Inflammatory macrophage (primary cell): ENCODE data around the gene IQGAP2.
"Not testable (repeated sequence)": the region's sequence is repeated elsewhere in the genome, so short reads cannot be mapped to it uniquely, and the experiment has no call there.

Source experiments
- DNase-seq, 2 donors: peaks; one replicate each; pipeline ENCODE4 v3.0.0-alpha.2; 2020 to 2022

IQGAP2 gene

DNA sequence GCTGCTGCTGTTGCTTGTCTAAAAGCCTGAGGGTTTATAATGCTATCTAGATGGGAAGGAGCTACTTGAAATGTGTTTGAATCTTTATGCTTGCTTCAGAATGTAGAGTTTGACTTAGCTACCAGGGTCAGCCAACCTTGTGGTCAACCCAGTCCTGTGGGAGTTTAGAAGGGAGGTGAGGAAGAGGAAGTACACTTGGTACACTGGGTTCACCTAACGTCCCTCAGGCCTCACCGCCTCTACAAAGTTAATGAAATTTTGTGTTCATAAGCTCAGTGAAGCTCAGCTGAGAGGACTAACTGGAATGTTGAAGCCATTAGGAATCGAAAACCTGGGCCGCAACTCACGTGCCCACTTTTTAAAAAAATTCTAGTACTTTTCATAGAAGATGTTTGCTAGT is 10.7 kb downstream of the IQGAP2 start:
- DNase-seq, result peak; percentile 8 to 36

DNA sequence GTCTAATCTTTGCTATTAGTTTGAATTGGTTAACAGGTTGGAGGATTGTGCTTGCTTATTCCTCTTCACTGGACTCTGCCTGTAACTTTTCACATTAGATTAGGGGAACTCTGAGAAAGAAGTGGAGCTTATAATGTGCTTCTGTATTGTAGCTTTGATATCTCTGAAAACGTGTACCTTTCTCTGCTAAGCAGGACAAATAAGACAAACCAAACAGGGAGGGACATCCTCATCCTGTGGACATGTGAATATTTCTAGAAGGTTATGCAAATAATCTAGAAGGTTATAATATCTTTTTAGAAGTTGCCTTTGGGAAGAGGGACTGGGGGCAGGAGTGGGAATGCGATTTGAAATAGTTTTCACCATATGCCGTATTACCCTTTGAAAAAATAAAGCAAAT is 11.7 kb downstream of the IQGAP2 start:
- no peak for DNase-seq

DNA sequence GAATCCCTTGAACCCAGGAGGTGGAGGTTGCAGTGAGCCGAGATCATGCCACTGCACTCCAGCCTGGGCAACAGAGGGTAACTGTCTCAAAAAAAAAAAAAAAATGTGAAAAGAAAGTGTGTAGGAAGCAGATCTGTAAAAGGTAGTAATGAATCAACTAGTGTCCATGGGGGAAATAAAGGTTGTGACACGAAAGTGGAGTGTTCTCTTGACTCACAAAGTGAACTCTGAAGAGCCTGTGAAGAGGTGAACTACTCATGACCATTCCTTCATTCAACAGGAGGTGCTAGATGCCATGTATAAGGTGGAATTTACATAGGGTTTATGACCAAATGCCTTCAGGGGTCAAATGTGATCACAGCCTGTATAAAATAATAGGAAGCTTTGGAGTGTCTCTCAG is 12.8 kb downstream of the IQGAP2 start:
- DNase-seq, result no peak

DNA sequence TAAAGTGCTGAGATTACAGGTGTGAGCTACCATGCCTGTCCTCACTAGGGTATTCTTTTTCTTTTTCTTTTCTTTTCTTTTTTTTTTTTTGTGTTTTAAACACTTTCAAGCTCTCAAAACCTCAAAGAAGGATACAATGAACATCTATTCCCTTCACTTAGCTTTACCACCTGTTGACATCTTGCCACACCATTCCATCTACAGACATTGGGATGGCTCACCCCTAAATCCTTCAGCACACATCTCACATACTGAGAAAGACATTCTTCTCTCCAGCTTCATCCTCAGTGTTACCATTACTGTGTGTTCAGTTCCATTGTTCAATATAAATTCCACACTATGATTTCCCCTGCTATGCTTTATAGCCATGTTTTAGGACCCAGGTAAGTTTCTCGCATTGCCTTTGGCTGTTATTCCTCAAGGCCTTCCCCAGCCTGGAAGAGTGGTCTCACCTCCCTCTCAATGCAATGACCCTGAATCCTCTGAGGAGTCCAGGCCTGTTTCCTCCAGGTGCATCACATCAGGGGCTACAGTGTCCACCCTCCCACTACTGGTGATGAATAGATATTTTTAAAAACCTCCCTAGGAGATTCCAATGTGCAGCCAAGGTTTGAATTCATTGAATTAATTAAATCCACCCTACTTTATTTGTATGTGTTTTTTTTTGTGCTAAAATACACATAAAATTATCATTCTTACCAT is 16.7 kb downstream of the IQGAP2 start:
- no peak for DNase-seq

DNA sequence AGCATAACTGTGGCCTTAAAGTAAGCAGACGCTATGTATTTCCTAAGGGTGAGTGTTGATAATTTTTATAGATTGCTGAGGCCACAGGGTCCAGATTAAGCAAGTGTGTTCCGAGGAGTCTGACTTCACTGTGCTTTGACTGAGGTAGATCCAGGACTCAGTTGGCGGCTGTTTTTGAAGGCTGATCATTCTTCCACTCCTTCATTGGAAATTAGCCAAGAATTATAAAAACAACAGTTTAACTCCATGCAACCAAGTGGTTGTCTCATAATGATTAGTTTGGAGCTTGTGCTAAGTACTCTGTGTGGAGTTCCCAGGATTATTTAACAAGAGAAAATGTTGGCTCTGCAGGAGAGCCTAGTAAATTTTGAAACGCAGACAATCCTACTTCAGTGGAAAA is 19.1 kb downstream of the IQGAP2 start:
- no peak for DNase-seq

DNA sequence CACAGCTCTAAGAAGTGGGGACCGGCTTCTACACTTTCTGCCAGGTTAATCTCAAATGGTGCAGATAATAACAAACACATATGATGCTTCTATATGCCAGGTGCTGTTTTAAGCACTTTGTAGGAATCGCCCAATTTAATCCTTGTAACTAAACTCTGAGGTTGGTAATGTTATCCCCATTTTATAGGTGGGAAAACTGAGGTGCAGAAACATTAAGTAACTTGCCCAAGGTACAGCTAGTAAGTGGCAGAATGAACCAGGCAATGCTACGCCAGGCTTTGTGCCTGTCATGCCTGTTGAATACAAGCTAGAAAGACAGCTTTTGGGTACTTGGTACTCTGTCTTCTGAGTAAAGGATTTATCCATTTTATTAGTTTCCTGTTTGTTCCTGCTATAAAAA is 19.7 kb downstream of the IQGAP2 start:
- DNase-seq, result no peak

DNA sequence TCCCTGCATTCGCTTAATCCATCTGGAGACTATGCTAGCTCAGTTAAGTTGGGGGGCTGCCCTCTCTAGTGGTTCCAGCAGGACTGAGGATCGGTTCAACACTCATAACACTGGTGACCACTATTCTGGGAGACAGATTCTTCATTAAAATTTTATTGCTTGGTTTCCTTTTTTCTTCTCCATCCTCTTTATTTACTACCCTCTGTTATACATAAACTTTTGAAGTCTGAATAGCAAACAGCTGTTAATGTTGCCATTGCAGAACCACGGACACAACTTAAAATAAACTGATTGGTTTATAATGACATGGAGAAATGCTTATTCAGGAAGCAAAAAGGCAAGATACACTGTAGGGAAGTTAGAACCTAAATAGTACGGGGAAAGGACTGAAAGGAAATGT is 22.1 kb downstream of the IQGAP2 start:
- DNase-seq, result no peak

DNA sequence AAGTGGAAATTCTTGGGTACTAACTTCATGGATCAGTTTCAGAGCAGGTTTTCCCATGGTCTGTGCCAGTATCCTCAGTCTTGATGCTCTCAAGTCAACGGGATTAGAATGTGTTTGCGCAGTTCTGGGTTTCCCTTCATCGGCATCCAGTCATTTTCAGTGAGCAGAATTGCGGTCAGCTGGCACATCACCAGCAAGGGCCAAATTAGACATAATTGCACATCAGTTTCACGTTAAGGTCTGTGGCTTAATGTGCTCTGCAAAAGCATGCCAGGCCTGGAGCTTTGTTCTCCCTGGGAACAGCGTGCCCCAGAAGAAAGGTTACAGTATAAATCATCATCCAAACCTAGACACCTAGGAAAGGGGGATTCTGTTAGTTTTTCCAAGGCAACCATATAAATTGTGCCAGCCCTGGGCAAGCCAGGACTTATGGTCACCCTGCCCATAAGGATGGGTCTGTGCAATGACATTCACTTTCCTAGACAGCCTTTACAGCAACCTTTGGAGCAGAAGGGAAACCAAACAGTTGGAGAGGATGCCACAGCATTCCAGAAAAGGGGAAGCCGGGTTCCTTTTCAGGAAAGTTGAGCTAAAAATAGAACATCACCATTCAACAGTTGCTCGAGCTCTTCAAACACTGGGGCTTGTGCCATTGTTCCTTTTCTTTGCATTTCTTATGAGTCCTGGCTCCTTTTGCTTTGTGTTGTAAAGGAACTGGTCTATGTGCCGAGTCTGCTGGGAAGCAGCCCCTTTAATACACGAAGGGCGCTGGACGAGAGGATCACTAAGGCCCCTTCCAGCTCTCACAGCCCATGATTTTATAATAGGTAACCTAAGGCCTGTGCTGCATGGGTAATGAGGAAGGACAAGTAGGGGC is 23.1 kb downstream of the IQGAP2 start:
- DNase-seq, result no peak

DNA sequence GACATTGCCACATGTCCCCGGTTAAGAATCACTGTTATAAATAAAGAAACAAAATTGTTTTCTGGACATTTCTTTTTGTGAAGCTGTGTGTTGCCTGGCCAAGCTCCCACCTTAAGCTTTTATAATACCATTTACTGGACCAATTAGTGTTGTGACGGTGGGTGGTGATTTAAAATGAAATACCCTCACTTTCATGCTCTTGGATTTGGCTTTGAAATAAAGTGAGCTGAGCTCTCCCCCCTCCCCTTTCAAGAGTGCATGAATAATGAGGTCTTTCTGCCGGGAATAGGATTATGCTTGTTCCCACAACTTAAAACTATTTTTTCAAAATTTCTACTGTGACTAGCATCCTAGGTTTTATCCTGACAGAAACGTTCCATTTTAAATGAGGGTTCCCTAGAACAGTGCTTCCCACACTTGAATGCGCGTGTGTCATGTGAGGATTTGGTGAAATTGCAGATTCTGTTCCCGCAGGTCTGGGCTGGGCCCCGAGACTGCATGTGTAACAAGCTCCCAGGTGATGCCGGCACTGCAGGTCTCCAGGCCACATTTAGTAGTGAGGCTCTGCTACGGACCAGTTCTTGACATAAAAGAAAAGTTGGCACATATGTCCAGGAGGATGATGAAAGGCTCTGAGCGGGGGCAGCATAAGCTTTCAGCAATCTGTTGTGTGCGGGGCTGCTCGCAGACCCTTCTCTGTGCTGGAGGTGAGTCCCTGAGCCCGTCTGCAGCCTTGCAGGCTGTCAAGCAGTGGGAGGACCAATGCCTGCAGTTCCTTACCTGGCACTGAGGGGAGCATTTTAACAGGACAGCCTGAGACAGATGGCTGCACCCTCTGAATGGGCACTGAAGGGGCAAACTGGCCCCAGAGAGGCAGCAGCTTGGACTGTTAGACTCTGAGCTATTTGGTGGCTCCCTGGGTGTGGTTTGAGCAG is 24.4 kb downstream of the IQGAP2 start:
- no peak for DNase-seq

DNA sequence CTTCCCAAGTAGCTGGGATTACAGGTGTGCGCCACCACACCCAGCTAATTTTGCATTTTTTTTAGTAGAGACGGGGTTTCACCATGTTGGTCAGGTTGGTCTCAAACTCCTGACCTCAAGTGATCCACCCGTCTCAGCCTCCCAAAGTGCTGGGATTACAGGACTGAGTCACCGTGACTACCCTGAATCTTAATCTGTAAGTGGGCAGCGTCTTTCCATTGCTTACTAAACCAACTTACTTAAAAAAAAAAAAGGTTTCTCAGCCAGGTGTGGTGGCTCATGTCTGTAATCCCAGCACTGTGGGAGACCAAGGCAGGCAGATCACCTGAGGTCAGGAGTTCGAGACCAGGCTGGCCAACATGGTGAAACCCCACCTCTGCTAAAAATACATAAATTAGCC is 25.5 kb downstream of the IQGAP2 start:
- not testable (repeated sequence) for DNase-seq

DNA sequence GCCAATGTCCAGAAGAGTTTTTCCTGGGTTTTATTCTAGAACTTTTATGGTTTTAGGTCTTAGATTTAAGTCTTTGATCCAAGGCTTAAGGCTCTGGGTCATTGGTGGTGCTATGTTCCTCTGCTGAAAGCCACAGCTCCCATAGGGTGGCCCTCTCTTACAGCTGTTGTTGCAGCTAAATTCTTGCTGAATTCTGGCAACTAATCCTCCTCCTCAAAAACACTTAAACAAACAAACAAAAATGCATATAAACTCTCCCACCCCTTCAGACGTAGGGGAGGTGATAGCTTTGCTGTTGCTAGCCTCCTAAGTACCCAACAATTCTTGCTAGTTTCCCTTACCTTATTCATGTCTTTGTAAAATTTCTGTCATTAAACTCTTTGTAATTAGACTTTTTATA is 30.2 kb downstream of the IQGAP2 start:
- no peak for DNase-seq

DNA sequence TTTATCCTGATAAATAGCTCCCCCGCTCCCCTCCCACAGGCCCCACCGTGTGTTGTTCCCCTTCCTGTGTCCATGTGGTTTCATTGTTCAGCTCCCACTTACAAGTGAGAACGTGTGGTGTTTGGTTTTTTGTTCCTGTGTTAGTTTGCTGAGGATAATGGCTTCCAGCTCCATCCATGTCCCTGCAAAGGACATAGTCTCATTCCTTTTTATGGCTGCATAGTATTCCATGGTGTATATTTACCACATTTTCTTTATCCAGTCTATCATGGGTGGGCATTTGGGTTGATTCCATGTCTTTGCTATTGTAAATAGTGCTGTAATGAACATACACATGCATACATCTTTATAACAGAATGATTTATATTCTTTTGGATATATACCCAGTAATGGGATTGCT is 34.4 kb downstream of the IQGAP2 start:
- not testable (repeated sequence) for DNase-seq

DNA sequence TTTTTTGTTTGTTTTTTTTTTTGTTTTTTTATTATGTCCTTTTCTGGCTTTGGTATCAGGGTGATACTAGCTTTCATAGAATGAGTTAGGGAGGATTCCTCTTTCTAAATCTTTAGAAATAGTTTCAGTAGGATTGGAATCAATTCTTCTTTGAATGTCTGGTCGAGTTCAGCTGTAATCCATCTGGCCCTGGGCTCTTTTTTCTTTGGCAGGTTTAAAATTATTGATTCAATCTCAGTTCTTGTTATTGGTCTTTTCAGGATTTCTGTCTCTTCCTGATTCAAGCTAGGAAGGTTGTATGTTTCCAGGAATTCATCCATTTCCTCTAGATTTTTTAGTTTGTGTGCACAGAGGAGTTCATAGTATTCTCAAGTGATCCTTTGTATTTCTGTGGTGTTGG is 34.9 kb downstream of the IQGAP2 start:
- no peak for DNase-seq

DNA sequence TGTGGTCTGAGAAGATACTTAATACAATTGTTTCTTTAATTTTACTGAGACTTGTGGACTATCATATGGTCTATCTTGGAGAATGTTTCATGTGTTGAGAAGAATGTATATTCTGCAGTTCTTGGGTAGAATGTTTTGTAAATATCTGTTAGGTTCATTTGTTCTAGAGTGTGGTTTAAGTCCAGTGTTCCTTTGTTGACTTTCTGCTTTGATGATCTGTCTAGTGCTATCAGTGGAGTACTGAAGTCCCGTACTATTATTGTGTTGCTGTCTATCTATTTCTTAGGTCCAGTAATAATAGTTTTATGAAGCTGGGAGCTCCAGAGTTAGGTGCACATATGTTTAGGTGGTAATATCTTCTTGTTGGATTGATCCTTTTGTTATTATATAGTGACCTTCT is 36.1 kb downstream of the IQGAP2 start:
- no peak for DNase-seq

DNA sequence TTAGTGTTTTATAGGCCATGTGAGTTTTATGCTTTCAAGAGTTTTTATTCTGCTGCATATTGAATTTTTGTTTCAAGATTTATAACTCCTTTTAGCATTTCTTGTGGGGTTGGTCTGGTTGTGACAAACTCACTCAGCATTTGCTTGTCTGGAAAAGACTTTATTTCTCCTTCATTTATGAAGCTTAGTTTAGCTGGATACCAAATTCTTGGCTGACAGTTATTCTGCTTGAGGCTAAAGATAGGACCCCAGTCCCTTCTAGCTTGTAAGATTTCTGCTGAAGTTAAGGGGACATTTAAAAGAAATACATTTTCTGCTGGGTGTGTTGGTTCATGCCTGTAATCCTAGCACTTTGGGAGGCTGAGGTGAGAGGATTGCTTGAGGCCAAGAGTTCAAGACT is 36.8 kb downstream of the IQGAP2 start:
- DNase-seq, result no peak

DNA sequence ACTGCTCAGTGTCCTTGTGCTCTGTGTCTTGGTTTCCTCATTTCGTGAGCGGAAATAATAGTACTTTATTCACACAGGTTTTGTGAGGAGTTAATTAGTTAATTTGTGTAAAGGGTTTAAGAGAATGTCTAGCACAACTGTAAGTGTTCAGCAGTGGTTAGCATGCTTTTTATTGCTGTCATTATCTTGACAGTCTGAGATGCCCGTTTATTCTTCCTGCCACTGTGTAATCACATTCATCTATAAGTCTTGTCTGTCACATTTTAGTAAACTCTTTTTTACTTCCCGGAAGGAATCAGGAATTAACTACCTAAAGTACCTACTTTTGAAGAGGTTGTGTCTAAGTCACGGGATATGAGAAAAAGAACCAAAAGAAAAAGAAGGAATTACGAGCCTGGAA is 38.0 kb downstream of the IQGAP2 start:
- no peak for DNase-seq

DNA sequence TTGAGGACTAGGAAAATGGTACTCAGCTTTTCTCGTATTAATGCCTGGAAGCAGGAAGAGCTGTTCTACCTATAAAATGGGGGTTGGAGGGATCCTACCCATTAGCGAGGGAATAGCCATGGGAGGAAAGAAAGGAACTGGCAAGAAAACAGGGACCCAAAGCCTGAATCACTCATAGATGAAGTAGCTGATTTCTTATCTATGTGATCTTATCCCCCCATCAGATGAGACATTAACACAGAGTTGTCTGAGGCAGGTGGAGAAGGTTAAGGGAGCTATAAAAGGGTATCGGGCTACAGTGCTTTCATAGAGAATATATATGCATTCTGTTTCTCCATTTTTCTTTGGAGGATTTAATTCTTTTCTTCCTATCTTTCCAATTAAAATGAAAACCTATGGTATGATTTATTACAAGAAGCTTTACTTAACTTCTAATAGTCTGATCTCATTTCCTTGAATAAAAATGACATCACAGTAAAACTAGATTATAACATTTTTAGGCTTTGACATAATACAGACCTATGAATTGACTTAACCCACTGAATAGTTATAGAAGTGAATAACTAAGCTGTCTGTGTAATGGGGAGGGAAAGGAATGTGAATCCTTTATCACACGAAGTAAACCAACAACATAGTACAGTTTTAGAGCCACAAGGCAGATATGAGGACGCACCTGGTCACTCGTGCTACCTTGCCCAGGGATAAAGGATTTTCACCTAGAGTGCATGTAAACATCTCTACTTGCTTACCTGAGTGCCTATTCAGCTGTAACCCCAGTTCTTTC is 39.0 kb downstream of the IQGAP2 start:
- DNase-seq, result no peak

DNA sequence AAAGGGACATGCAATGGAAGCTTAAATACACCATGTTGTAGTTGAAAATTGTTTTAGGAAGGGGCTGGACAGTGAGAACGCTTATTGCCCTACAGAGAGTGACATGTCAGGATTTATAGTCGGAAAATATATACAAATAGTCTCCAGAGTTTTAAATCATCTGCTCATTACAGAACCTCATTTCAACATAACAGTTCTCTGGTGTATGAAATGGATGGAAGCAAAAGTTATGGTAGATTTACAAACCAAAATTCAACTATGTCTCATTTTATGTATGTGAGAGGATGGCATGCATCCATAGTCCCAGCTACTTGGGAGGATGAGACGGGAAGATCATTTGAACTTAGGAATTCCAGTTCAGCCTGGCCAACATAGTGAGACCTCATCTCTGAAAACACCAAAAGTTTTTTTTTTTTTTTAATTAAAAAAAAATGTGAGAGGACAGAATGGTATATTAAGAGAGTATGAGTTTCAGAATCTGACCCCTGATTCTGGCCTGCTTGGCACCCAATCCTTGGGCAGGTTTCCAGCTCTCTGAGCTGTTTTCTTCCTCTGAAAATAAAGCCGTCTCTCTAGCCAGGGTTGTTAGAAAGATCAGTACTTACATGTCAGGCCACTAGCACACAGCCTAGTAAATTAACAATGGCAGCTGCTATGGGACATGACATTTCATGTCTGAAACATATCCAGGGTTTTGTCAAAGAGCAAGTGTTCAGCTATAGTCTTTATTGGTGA is 40.1 kb downstream of the IQGAP2 start:
- no peak for DNase-seq

DNA sequence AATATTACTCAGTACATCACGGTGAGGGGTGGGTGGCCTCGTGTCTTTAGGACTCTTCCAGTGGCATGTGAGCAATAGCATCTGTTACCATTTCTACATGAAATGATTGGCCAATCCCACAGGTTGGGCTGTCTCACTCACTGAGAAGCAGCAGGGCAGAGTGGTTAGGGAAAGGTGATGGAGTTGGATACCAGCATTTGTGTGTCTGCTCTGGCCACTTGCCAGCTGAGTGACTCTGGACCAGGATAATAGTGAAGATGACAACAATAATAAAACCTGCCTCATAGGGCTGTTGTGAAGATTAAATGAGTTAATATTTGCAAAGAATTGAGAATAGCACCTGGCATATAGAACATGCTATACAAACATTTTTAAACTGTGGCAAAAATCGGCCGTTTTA is 42.0 kb downstream of the IQGAP2 start:
- no peak for DNase-seq

DNA sequence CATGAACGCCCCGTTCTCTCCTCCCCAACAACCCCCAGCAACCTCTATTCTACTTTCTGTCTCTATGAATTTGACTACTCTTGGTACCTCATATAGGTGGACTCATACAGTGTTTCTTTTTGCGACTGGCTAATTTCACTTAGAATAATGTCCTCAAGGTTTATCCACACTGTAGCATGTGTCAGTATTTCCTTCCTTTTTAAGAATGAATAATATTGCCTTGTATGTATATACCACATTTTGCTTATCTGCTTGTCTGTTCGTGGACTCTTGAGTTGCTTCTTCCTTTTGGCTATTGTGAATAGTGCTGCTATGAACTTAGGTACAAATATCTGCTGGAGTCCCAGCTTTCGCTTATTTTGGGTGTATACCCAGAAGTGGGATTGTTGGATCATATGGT is 42.7 kb downstream of the IQGAP2 start:
- DNase-seq, result no peak

DNA sequence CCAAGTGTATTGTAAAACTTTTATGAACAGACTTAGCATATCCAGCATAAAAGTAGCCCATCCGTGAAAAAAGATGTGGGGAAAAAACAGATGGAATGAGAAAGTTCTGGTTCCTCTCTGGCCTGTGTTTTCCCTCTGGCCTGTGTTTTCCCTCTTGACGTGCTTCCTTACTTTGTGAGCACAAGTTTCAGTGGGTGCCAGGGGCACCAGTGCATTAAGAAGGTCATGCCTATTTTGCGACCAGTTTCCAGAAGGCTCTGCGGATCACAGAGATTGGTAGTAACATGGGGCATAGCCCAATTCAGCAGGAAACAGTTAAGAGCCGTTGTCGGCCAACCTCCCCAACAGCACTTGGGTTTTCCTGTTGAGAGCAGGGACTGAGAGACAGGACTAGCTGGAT is 43.7 kb downstream of the IQGAP2 start:
- DNase-seq, result no peak

DNA sequence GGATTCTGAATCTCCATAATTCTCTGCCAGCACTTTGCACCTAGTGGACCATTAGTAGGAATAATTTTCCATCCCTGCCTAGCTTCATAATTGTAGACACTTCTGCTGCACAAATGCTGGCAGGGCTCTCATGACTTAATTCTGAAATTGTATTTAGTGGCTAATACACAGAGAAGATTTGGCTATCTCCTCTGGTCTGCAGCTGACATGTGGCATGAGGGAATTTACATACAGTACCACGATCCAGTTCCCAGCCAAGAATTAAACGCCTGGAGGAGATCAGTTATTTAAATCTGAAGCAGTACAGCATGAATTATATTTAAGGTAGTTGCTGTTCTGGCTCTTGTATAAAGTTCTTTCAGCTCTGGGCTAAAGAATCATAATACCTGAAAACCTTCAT is 46.5 kb downstream of the IQGAP2 start:
- no peak for DNase-seq
